Measurements from ENCODE around the gene PROM1. TPM values are rescaled to one million over a fixed set of nuclear protein-coding genes. Genes with fewer than 3 reads are reported as not detected.
A peak's percentile ranks its signal among the peaks of the same experiment; 100 is the strongest.

PROM1 gene
- total RNA-seq, 1 experiment from 2014 or later: not detected

DNA sequence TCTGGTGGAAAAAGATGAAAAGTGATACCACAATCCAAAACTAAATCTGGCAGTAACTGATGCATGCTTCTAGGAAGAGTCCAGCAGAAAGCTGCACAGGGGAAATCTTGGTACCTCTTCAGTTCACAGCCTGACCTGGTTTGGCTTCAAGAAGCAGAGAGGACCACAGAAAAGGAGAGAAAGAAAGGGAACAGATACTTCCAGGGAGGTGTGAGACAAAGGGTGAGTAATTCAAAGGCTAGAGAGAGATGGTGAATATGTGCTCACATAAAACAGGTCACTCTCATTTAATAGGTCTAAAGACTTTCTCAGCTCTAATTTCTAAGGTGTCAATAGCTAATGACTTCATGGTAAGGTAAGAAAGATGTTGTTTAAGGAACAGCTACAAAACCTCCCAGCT, 132.0 kb downstream of the PROM1 start:
- no peak for DNase-seq (ENCODE audit: low read depth)

DNA sequence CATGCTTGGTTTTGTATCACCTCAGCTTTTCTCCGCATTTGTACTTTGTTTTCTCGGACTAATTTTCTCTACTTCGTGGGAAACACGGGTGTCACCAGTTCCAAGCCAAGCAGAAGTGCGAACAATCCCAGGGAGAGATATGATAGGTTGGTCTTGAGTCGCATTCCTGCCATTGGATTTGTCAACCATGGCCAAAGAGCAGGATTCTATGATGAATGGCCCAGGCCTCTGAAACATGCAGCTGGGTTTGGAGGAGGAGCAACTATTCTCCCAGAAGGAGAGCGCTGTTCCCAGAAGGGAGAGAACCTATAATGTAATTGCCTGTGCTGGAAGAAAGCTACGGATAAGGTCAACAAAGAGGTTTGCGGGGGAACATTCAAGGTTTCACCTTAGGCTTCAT, 135.0 kb downstream of the PROM1 start:
- no peak for DNase-seq (ENCODE audit: low read depth)

DNA sequence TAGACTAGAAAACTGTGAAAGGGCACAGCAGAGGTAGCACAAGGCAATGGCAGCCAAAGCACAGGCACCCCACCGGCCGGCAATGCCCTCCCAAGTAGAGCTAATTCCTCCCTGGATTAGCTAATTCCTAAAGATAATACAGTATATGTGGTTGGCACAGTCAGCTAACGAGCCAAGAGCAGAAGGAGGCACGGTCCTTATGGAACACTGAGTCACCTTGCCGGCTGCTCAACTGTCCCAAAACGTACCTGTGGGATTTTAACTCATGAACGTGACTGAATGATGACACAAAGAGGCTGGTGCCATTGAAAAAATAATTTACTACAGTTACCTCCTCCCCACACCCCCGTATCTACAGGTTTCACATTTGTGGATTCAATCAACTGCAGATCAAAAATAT, 136.1 kb downstream of the PROM1 start:
- DNase-seq (ENCODE audit: low read depth): no peak

DNA sequence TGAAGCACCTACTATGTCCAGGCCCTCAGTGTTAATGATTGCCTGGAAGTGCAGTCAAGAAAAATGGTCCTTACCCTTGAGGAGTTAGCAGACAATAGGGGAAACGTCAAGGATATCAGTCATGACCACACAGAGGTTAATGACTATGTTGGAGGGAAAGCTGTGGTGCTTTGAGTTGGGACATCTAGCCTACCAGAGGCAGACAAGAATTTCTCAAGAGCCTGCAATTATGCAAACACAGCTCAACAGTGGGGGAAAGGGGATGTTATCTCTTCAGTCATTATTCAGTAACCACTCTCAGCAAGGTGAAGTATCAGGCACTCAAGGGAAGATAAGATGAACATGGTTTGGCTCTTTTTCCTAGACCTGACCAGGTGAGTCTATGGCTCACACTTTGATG, 138.3 kb downstream of the PROM1 start:
- DNase-seq (ENCODE audit: low read depth): no peak

DNA sequence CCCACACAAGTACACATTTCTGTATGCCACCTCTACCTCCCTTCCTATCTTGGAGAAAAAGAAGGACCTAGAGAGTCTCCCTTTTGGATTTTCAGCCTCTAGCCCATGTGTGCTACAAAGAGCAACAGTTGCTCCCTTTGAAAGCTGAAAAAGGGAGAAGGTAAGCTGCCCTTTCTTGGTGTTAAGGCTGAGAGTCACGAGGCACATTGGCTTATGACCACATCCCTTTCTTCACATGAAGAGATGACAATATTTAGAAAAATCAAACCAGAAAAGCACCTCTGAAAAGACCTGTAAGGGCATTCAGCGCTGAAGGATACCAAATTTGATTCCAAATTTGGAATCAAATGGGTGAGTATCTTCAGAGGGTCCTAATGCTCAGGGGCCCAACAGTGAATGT, 138.9 kb downstream of the PROM1 start:
- no peak for DNase-seq (ENCODE audit: low read depth)

DNA sequence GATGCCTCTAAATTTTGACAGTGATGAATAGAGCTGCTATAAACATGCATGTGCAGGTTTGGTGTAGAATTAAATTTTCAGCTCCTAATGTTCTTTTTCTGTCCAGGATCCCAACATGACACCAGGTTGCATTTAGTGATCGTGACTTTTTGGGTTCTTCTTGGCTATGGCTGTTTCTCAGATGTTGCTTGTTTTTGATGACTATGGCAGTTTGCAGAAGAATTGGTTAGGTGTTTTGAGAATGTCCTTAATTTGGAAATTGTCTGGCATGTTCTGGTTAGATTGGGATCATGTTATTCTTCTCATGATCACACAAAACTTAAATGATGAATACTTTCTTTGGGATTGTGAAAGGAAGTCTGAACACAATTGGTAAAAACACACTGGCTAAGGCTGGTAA, 141.5 kb downstream of the PROM1 start:
- DNase-seq (ENCODE audit: low read depth): no peak

DNA sequence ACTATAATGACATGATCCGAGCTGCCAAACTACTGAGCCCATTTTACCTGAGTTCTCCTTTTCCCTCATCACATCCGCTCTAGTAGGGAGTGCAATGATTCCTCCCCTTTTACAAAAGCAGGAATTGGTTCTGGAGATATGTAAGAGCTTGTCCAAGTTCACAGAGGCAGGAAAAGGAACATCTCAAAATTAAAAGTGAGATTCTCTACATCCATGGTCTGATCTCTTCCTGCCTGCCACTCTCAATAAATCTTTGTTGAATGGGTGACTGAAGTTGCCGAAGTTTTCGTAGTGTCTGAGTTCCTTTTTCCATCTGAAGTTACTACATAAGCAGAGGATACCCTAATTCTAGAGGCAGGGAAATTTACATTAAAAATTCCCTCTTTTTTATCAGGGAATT, 145.2 kb downstream of the PROM1 start, which contains the start of gene FGFBP1:
Gene FGFBP1 (minus strand): TSS at position 101 of the 400 bp plus-strand sequence. CDS start 2,108 bp downstream, outside the sequence.
- DNase-seq (ENCODE audit: low read depth): no peak

DNA sequence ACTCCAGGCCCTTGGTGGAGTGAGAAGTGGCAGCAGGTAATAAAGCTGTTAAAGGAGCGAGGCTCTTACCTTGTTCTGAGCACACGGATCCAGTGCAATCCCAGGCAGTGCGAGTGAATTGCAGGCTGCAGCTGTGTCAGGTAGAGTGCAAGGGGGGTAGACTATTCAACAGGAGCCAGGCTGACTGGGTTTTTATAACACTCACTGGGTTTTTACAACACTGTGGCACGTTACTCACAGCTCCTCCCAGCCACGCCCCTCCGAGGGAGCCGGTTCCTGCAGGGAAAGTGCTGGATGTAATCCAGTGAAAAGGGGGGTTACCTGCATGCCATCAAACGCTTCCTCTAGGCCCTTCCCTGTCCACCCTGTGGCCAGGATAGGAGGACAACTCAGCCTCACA, 145.6 kb downstream of the PROM1 start:
- DNase-seq (ENCODE audit: low read depth): peak; percentile 18

DNA sequence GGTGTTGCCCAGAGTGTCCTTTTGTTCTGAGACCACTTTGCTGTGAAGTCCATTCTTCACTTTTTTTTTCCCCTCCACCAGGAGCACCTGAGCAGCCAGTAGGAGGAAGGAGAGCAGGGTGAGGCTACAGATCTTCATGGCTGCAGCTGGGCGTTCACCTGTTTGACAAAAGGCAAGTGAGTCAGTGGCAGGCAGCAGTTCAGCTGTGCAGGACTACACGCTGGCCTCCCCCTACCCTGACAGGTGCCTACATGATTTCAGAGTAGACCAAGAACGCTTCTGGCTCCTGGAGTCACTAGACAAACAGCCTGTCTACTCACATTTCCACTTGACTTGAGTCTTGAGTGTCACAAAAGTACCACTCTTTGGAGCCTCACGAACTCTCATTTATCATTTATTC, 147.3 kb downstream of the PROM1 start:
- DNase-seq (ENCODE audit: low read depth): no peak

DNA sequence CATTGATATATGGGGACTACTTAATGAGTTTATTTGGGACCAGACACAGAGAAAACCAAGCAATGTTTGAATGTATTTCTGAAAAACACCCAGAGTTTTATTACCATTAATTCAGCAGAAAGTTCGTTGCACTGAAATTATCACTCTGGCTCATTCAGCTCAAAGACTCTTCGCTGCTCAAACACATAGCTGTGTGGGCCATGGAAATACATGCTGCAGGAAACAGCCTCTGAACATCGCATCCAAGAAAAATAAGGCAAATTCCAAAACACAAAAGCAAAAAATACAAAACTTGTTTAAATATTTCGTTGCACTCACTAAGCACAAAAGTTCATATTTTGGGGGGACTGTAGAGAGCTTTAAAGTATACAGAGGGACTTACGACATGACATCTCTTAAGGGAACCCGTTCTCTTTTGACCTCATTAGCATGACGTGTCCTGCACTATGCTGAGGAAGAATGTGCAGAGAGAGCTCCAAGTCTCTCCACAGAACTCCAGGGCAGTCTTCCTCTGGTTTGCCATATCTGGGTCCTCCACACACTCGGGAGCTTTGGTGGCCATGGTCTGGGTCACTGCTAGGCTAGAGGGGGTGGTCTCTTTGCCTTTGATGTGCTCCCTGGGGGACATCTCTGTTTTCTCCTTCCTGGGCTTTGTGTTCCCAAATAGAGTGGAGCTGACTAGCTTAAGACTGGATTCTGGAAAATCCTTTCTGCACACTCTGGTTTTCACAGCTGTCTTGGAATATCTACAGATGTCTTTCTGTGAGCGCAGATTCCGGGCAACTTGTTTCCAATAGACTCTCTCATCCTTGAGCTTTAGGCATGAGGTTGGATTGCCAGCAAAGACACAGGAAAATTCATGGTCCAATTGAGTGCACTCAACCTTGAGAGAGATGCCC, 148.1 kb downstream of the PROM1 start:
- no peak for DNase-seq (ENCODE audit: low read depth)

DNA sequence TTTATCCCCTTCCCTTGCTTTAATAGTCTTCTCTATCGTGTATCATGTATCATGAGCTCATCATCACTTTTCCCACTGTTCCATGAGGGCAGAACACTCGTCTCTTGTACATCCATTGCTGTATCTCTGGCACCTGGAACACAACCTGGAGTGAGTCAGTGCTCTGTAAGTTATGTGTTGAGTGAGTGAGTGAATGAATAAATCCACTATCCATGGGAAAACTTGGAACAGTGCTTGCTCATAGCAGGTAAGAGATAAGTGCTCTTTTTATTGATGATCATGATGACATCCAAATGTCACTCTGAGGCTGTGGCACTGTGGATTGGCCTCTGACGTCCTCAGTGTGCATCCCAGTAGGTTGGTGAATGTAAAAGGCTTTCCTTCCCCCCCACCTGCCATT, 149.6 kb downstream of the PROM1 start:
- DNase-seq (ENCODE audit: low read depth): no peak

DNA sequence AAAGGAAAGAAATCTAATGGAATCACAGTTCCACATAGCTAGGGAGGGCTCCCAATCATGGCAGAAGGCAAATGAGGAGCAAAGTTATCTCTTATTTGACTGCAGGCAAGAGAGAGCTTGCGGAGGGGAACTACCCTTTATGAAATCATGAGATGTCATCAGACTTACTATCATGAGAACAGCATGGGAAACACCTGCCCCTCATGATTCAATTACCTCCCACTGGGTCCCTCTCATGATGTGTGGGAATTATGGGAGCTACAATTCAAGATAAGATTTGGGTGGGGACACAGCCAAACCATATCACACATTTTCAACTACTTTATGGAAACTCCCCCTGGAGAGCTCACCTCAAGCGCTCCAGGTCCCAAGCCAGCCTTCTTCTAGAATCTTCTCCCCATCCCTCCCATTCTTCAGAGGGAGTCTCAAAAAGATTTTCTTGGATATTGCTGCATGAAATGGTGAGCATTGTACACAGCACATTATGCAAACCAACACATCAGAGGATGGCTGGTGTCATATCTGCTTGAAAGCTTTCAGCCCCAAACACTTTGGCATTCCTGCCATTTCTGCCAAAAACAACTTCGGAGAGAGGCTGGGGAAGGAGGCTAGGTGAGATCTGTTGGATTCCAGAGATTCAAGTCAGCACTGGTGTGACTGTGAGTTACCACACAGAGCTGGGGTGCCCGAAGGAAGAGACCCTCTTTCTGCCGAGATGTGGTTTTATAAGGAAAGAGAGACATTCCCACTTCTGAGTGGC, 152.2 kb downstream of the PROM1 start:
- DNase-seq (ENCODE audit: low read depth): no peak

DNA sequence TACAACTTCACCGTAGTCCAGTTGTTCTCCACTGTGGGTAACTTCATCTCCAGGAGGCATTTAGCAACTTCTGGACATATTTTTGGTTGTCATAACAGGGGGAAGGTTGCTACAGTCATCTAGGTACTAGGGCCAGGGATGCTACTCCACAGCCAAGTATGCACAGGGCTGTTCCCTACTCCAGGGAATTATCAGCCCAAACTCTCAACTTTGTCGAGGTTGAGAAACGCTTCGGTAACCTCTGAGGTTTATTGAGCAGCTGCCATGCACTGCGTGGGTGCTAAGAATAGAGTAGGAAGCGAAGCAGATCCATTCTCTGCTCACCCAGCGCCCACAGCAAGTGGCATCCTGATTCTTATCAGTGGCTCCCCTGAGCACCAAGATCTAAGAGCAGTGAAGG, 153.5 kb downstream of the PROM1 start:
- DNase-seq (ENCODE audit: low read depth): no peak

DNA sequence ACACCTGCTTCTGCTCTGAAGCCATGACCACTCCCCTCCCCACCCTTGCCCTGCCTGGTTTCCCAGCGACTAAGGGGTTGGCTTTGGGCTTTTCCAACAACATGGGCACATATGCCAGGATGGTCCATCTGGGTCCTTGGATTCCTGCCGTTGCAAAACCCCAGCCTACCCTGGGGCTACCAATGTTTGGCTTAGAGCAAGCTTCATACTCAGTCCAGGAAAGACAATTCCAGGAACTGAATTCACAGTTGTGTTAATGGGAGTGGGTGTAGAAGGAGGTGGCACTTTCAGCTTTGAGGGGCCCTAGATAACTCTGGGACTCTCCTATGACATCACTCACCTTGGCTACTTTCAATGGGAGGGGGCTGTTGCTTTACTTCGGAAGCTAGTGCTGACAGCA, 154.3 kb downstream of the PROM1 start:
- no peak for DNase-seq (ENCODE audit: low read depth)

DNA sequence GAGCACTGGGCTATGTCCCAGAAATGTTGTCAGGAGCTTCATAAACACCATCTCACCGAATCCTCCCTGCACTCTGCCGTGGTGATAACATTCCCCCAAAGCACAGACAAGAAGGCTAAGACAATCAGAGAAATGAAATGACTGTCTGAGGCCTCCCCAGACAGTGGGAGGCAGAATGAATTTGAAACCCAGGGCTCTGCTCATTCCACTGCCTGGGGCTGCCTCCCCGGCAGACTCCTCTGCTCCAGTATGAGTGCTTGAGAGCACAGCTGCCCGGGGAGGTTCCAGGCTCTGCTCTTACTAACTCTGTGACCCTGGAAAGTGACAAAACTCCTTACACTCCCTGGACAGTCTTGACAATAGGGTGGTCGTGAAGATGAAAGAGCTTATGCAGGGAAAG, 154.9 kb downstream of the PROM1 start:
- no peak for DNase-seq (ENCODE audit: low read depth)

DNA sequence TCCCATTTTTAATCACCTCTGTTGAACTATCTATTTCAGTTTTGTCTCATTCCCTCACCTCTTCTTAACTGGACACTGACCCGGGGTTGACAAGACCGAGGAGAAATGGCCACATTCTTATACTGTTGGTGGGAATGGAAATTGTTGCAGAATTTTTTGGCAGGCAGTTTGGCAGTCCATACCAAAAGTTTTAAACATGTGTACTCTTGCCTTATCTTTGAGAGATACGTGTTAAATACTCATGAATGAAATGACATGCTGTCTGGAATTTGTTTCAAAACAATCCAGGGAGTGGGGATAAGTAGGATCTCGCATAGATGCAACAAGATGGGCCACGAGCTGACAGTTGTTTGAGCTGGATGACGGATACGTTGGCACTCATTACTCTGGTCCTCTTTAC, 157.3 kb downstream of the PROM1 start:
- no peak for DNase-seq (ENCODE audit: low read depth)

DNA sequence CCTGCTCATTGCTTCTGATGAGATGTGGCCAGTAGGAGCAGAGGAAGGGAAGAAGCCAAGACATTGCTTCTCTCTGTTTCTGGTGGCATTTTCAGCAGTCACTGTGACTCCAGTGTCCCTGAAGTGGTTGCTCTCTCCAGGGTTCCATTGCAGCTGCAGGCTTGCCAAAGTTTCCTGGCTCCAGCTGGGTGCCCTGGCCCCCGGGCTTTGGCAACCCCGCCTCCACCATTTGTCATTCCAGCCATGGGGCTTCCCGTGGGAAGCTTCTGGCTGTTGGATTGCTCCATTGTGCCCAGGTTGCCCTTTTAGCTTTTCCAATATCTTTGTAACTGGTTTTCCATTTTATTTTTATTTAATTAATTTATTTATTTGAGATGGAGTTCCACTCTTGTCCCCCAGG, 158.0 kb downstream of the PROM1 start:
- DNase-seq (ENCODE audit: low read depth): no peak

DNA sequence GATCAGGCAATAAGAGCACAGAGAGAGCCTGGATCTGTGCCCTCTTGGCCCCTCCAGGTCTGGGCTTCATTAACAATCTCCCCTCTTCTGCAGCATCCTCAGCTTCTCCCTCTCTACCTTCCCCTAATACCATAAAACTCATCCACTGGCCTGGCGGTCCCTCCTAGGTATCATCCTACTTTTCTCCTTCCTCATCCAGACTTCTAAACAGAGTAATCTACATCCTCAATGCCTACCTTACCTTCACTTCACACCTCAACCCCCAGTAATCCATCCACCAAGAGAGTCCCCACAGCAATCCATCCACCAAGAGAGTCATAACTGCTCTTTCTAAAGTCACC, 162.3 kb downstream of the PROM1 start:
- DNase-seq (ENCODE audit: low read depth): no peak

DNA sequence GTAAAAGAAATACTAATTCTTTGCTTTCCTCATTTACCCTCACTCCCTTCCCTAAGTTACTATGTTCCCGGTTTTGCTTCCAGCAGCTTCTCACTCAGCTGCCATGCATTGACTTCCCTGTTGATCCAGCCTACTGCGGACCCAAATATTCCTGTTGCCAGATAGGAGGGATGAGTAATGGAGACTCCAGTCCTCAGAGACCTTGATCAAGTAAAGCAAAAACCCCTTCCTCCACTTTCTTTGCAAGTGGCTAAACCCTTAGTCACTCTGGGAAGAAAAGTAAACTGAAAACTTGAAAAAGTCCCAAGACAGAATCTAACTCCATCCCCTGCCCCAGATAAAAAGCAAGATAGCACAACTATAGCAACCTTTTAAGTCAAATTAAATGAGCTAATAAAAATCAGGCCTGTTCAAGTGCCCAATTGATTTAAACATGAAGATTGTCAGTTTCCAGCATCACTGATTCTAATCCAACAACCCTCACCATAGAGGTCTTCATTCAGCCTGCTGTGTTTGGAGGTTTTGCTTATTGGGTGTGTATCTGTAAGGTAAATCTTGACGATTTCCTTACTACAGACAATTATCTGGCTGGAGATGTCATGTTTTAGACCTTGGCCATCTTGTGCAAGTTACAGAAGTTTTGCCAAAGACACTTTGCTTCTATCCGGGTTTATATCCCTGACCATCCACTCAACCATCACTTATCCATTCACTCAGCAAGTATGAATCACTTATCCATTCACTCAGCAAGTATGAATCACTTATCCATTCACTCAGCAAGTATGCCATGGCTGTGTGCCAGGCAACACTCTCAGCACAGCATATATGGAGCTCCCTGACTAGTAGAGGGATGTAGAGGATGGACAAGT, 162.9 kb downstream of the PROM1 start:
- peak; percentile 90 for DNase-seq (ENCODE audit: low read depth)

DNA sequence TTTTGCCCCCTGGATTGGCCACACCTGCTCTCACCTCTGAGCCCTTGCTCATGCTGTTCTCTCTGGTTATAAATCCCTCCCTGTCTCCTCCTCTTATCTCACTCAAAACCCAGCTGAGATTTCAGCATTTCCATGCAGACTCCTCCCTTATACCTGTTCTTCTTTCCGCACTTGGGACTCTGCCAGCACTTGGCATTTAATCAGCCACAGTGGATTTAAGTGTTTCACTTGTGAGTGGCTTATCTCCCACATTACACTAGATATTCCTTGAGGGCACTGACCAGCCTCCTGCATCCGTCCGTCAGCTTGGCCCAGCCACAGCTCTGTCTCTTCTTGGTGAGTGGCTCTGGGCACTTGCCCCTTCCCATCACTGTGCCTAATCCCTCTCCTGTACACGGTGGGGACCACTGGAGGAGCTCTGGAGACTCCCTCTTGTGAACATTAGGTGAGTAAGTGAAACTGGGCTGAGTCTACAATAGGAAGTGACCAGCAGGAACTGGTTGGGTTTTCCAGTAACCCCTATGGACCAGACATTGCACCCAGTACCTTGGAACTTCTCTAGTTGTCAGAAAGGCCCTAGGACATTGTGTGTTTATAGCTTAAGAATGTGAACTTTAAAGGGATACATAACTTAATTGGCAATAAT, 165.2 kb downstream of the PROM1 start:
- no peak for DNase-seq (ENCODE audit: low read depth)

Measured in HT1080 (cell line).